Activated CD4-positive, alpha-beta T cell treated with anti-CD3 and anti-CD28 coated beads, Interleukin-2, amount 10 ng/mL, durations not matched to agents 24 days and 14 days (primary cell): ENCODE data around the gene AAGAB. TPM values are rescaled to one million over a fixed set of nuclear protein-coding genes. Genes with fewer than 3 reads are reported as not detected.

Experiments
- DNase-seq: peaks from one replicate; pipeline ENCODE4 v3.0.0; 2022
- H3K27ac Mint-ChIP-seq: one replicate; pipeline ENCODE4 v1.8.0; 2022; ENCODE audit warnings: mild to moderate bottlenecking, mixed read lengths
- H3K27me3 Mint-ChIP-seq: one replicate; pipeline ENCODE4 v1.8.0; 2022; ENCODE audit warnings: mixed read lengths
- H3K36me3 Mint-ChIP-seq: one replicate; pipeline ENCODE4 v1.8.0; 2022; ENCODE audit warnings: low read depth, mild to moderate bottlenecking, mixed read lengths
- H3K4me1 Mint-ChIP-seq: one replicate; pipeline ENCODE4 v1.8.0; 2021; ENCODE audit warnings: mixed read lengths
- H3K4me3 Mint-ChIP-seq: one replicate; pipeline ENCODE4 v1.8.0; 2022; ENCODE audit warnings: mild to moderate bottlenecking, moderate library complexity, mixed read lengths
- H3K9me3 Mint-ChIP-seq: one replicate; pipeline ENCODE4 v1.8.0; 2021; ENCODE audit warnings: mixed read lengths
- intact Hi-C: fragments of 100-400 bp; cut with micrococcal nuclease; formaldehyde crosslinking; loops from one replicate; pipeline ENCODE4 v1.15.1; 2023
- total RNA-seq: library from RNA; stranded (reverse); gene quantifications from 2 replicates; pipeline ENCODE4 v1.2.3, GENCODE V29; 2022

Gene AAGAB
- total RNA-seq, 1 donor from 2014 or later: 44.9 TPM

GRCh38 chr15:67185621-67186225 lies 68.7 kb downstream of the AAGAB start:
- no peak for DNase-seq
- Mint-ChIP-seq H3K36me3 (peaks cover 65% of the 10 kb centered on the region), H3K4me1 (peaks cover 11% of the 10 kb centered on the region), H3K9me3 (no peaks in the 10 kb centered on the region), H3K27ac (peak overlapping the region; percentile 80), H3K27me3 (no peaks in the 10 kb centered on the region), H3K4me3 (no peak overlapping the region)
- intact Hi-C loops: no loop called here

GRCh38 chr15:67185051-67185450 lies 69.4 kb downstream of the AAGAB start:
- Mint-ChIP-seq H3K4me3 (no peak overlapping the region), H3K36me3 (peaks cover 60% of the 10 kb centered on the region), H3K4me1 (peaks cover 12% of the 10 kb centered on the region), H3K27me3 (no peaks in the 10 kb centered on the region), H3K27ac (peak overlapping the region; percentile 73), H3K9me3 (no peaks in the 10 kb centered on the region)
- no peak for DNase-seq
- intact Hi-C loops: no loop called here

- intact Hi-C loops: no loop called here
- no peak for DNase-seq
- Mint-ChIP-seq H3K9me3 (no peaks in the 10 kb centered on the region), H3K4me3 (no peak overlapping the region), H3K36me3 (peaks cover 60% of the 10 kb centered on the region), H3K27ac (no peak overlapping the region), H3K4me1 (peaks cover 18% of the 10 kb centered on the region), H3K27me3 (no peaks in the 10 kb centered on the region)
Observed at GRCh38 chr15:67184208-67184925, 70.1 kb downstream of the AAGAB start.

GRCh38 chr15:67183443-67184169 lies 70.9 kb downstream of the AAGAB start:
- peaks cover 19% of the 10 kb centered on the region for H3K4me1 Mint-ChIP-seq
- H3K27ac Mint-ChIP-seq: peak overlapping the region; percentile 45
- no peaks in the 10 kb centered on the region for H3K9me3 Mint-ChIP-seq
- H3K27me3 Mint-ChIP-seq: no peaks in the 10 kb centered on the region
- intact Hi-C loops: no loop called here
- DNase-seq: no peak
- peaks cover 61% of the 10 kb centered on the region for H3K36me3 Mint-ChIP-seq
- H3K4me3 Mint-ChIP-seq: no peak overlapping the region

- Mint-ChIP-seq H3K4me3 (no peak overlapping the region), H3K27ac (no peak overlapping the region), H3K36me3 (peaks cover 53% of the 10 kb centered on the region), H3K9me3 (no peaks in the 10 kb centered on the region), H3K27me3 (no peaks in the 10 kb centered on the region), H3K4me1 (peaks cover 30% of the 10 kb centered on the region)
- no peak for DNase-seq
- intact Hi-C loops: no loop called here
Observed at GRCh38 chr15:67181221-67181639, 73.2 kb downstream of the AAGAB start.

- Mint-ChIP-seq H3K4me3 (no peak overlapping the region), H3K36me3 (peaks cover 54% of the 10 kb centered on the region), H3K4me1 (peaks cover 31% of the 10 kb centered on the region)
Observed at GRCh38 chr15:67180514-67181191, 73.8 kb downstream of the AAGAB start.

GRCh38 chr15:67180035-67180434 lies 74.4 kb downstream of the AAGAB start:
- Mint-ChIP-seq H3K9me3 (no peaks in the 10 kb centered on the region), H3K36me3 (peaks cover 53% of the 10 kb centered on the region), H3K27me3 (no peaks in the 10 kb centered on the region), H3K4me1 (peaks cover 33% of the 10 kb centered on the region), H3K4me3 (no peak overlapping the region), H3K27ac (peak overlapping the region; percentile 73)
- DNase-seq: no peak
- intact Hi-C loops: no loop called here

More at GRCh38 chr15:67180514-67181191, 73.8 kb downstream of the AAGAB start:
- no peaks in the 10 kb centered on the region for H3K9me3 Mint-ChIP-seq
- H3K27me3 Mint-ChIP-seq: no peaks in the 10 kb centered on the region
- intact Hi-C loops: no loop called here
- no peak for DNase-seq
- no peak overlapping the region for H3K27ac Mint-ChIP-seq

- Mint-ChIP-seq H3K27ac (peak overlapping the region; percentile 73), H3K4me1 (peaks cover 38% of the 10 kb centered on the region), H3K27me3 (no peaks in the 10 kb centered on the region), H3K9me3 (no peaks in the 10 kb centered on the region), H3K4me3 (no peak overlapping the region), H3K36me3 (peaks cover 53% of the 10 kb centered on the region)
- intact Hi-C loops: loop anchor here (5.0 to 10.0 kb wide), 3 partner anchors 47 to 235 kb away; partner anchors contain the start of gene SMAD3
- no peak for DNase-seq
Observed at GRCh38 chr15:67179411-67179995, 75.0 kb downstream of the AAGAB start.

- intact Hi-C loops: loop anchor here (5.0 to 10.0 kb wide), 3 partner anchors 46 to 234 kb away; partner anchors contain the start of gene SMAD3
- Mint-ChIP-seq H3K9me3 (no peaks in the 10 kb centered on the region), H3K4me3 (no peak overlapping the region), H3K27ac (no peak overlapping the region), H3K36me3 (peaks cover 56% of the 10 kb centered on the region), H3K27me3 (no peaks in the 10 kb centered on the region), H3K4me1 (peaks cover 44% of the 10 kb centered on the region)
- DNase-seq: no peak
Observed at GRCh38 chr15:67178569-67179210, 75.8 kb downstream of the AAGAB start.

- no peak overlapping the region for H3K4me3 Mint-ChIP-seq
- H3K27me3 Mint-ChIP-seq: no peaks in the 10 kb centered on the region
- H3K27ac Mint-ChIP-seq: peak overlapping the region; percentile 5
- peaks cover 59% of the 10 kb centered on the region for H3K36me3 Mint-ChIP-seq
- DNase-seq: no peak
- H3K4me1 Mint-ChIP-seq: peaks cover 53% of the 10 kb centered on the region
- H3K9me3 Mint-ChIP-seq: no peaks in the 10 kb centered on the region
- intact Hi-C loops: loop anchor here (5.0 to 10.0 kb wide), 3 partner anchors 45 to 233 kb away; partner anchors contain the start of gene SMAD3
Observed at GRCh38 chr15:67177752-67178151, 76.7 kb downstream of the AAGAB start.

GRCh38 chr15:67176195-67176971 lies 78.1 kb downstream of the AAGAB start:
- intact Hi-C loops: loop anchor here (5.0 to 10.0 kb wide), 3 partner anchors 44 to 232 kb away; partner anchors contain the start of gene SMAD3
- peak overlapping the region; percentile 82 for H3K27ac Mint-ChIP-seq
- no peak overlapping the region for H3K4me3 Mint-ChIP-seq
- H3K4me1 Mint-ChIP-seq: peaks cover 63% of the 10 kb centered on the region
- DNase-seq: no peak
- peaks cover 65% of the 10 kb centered on the region for H3K36me3 Mint-ChIP-seq
- no peaks in the 10 kb centered on the region for H3K9me3 Mint-ChIP-seq
- no peaks in the 10 kb centered on the region for H3K27me3 Mint-ChIP-seq

GRCh38 chr15:67175643-67176071 lies 78.8 kb downstream of the AAGAB start:
- intact Hi-C loops: loop anchor here (1.0 to 10.0 kb wide), 7 partner anchors 25 to 231 kb away; partner anchors contain the start of gene SMAD3

More at GRCh38 chr15:67175643-67176071, 78.8 kb downstream of the AAGAB start:
- Mint-ChIP-seq H3K4me3 (peak overlapping the region; percentile 24), H3K27me3 (no peaks in the 10 kb centered on the region), H3K9me3 (no peaks in the 10 kb centered on the region), H3K27ac (peak overlapping the region; percentile 82), H3K36me3 (peaks cover 70% of the 10 kb centered on the region), H3K4me1 (peaks cover 63% of the 10 kb centered on the region)
- DNase-seq: peak; percentile 71
